NCI-H2171 (cell line): Measurements from ENCODE around the gene PTCHD1.

ENCODE experiments used
- DNase-seq: peaks from one replicate; lab custom pipeline; 2025; lab: John Stamatoyannopoulos, UW

The PTCHD1 gene

DNA sequence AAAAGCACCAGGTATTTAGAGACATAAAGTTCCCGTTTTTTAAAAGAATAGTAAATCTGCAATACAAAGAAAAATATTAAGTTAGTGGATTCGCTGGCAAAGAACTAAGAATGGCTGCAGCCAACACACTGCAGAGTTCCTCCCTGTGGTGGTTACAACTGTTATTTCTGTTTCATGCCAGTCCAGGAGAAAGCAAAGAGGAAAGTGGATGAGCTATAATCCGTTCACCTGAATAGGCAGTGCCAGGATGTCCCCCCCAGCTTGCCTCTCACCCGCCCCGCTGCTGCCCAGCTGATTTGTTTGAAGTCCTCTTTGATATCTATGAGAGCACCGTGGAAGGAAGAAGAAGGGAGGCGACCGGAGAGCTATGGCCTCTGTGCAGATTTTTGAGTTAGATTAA is 63.9 kb downstream of the PTCHD1 start:
- DNase-seq, result no peak

DNA sequence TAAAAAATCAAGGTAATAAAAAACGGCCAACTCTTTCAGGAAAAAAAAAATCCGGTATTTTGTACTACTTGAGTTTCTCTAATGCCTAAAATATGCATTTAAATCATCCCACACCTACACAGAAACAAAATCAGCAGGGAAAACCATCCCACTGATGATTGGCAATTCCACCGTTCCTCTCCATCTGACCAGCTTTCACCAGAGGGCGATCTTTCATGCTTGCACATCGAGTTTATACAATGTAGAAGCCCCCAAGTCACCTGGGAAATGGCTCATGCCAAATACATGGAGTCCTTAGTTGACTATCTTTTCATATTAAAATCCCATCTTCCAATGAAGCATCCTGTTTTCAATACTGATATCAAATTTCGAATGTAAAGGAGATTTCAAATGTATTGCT is 69.2 kb downstream of the PTCHD1 start:
- DNase-seq, result no peak

DNA sequence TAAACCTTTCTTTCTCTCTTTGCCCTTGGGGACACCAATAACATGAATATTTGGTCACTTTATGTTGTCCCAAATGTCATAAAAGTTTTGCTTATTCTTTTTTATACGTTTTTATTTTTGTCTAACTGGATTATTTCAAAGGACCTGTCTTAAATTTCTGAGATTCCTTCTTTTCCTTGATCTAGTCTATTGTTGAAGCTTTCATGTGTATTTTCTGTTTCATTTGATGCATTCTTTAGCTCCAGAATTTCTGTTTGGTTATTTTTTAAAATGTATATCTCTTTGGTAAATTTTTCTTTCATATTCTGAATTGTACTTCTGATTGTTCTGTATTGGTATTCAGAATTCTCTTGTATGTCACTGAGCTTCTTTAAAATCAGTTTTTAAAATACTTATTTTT is 88.3 kb downstream of the PTCHD1 start:
- DNase-seq, result no peak

DNA sequence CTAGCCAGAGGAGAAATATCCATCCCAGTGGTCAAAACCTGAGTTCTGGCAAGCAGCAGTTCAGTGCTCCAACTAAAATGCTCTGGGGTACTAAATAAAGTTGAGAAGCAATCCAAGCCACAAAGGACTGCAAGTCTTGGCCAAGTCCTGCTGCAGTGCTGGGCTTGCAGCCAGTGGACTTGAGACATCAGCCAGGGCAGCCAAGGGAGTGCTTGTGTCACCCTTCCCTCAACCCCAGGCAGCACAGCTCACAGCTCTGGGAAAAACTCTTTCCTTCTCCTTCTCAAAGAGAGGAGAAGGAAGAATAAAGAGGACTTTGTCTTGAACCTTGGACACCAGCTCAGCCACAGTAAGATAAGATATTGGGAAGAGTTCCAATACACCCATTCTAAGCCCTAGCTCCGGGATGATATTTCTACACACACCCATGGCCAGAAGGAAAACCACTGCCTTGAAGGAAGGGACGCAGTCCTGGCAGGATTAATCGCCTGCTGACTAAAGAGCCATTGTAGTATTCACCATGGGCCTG is 99.8 kb downstream of the PTCHD1 start:
- no peak for DNase-seq

DNA sequence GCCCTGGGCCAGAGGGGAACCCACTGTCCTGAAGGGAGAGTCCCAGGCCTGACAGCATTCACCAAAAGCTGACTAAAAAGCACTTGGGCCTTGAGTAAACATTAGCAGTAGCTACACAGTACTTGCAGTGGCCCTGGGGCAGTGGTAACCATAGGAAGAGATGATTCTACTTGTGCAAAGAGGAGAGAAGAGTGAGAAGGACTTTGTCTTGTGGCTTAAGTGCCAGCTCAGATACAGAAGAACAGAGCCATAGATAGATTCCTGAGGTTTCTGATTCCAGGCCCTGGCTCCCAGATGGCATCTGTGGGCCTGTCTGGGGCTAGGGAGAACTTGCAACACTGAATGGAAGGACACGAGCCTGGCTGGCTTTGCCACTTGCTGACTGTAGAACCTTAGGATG is 100.5 kb downstream of the PTCHD1 start:
- DNase-seq, result no peak

DNA sequence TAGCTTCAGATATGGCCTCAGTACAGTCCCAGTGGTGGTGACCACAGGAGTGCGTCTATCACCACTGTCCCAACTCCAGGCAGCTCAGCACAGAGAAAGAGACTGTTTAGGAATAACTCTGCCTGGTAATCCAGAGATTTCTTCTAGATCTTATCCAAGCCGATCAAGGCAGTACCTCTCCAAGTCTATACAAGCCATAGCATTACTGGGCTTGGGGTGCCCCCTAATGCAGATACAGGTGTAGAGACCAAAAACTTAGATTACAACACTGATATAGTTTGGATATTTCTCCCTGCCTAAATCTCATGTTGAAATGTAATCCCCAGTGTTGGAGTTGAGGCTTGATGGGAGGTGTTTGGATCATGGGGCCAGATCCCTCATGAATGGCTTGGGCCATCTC is 100.9 kb downstream of the PTCHD1 start:
- DNase-seq, result no peak

DNA sequence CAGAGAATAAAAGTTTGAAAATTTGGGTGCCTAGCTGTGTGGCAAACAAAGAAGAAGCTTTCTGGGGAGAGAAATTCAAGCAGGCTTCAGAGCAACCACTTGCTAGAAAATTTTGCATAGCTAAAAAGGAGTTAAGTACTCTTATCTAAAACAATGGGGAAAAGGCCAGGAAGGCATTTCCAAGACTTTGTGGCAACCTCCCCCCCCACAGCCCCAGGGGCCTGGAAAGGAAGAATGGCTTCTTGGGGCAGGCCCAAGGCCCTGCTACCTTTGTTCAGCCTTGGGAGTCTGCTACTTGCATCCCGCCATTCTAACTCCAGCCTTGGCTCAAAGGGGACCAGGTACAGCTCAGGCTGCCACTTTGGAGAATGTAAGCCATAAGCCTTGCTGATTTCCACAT is 102.2 kb downstream of the PTCHD1 start:
- no peak for DNase-seq

DNA sequence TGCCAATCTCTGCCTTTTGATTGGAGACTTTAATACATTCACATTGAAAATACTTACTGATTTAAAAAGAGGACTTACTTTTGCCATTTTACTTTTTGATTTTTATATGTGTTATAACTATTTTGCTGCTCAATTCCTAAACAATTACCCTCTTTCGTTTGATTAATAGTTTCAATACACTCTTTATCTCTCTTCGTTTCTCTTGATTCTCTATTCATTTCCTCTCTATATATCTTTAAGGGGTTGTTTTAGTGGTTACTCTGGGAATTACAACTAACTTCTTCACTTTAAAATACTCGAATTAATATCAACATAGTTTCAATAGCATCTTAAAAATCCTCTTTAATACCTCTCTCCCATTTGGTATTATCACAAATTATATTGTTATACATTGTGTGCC is 116.6 kb downstream of the PTCHD1 start:
- no peak for DNase-seq
